ENCODE results near the gene NKX6-2.

NKX6-2 gene

GRCh38 chr10:132806561-132807003 lies 20.6 kb upstream of the NKX6-2 start:
- H3K4me3 ChIP-seq (ENCODE audit: low read depth, low read length), result no peak overlapping the region
- no peak for TF ChIP-seq CTCF (IDR thresholded peaks at IDR 0.05; ENCODE audit: borderline replicate concordance, insufficient read depth, low read depth, low read length)

DNA sequence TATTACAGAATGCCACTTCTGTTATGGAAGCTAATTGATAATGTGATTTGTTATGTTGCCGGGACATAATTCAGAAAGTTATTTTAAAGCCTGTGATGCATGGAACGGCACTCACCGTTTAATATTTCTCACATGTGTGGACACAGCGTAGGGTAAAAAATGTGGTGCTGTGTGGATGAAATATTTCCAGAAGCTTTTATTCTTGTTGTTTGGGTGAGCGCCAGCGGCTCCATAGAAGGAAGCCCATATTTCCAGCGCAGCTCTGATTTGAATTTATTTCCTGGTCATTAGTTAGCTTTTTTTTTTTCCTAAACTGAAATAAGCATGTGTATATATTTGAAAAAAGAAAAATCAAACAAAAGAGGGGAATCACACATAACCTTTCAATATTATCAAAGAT lies 20.2 kb upstream of the NKX6-2 start:
- no peak for TF ChIP-seq CTCF (IDR thresholded peaks at IDR 0.05; ENCODE audit: borderline replicate concordance, insufficient read depth, low read depth, low read length)
- no peak overlapping the region for H3K4me3 ChIP-seq (ENCODE audit: low read depth, low read length)

DNA sequence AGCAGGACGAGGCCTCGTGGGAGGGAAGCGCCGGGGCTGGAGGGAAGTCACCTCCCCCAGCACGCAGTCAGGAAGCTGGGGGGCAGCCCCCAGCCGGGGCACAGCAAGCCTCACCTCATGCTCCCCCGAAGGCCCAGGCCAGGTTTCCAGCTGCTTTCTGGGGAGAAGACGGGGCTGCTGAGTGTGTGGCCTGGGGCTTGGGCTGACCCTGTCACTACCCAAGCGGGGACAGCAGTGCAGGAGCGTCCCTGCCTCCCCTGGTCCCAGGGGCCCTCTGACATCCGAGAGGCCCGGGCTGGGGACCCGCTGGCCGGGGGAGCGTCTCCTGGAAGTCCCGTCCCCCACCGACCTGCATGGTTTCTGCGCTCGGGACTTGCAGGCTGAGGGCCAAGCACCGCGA lies 19.7 kb upstream of the NKX6-2 start:
- H3K4me3 ChIP-seq (ENCODE audit: low read depth, low read length), result no peak overlapping the region
- TF ChIP-seq CTCF (IDR thresholded peaks at IDR 0.05; ENCODE audit: borderline replicate concordance, insufficient read depth, low read depth, low read length), result no peak

- no peak overlapping the region for H3K4me3 ChIP-seq (ENCODE audit: low read depth, low read length)
- no peak for TF ChIP-seq CTCF (IDR thresholded peaks at IDR 0.05; ENCODE audit: borderline replicate concordance, insufficient read depth, low read depth, low read length)
Measured at GRCh38 chr10:132804785-132805426, 19.0 kb upstream of the NKX6-2 start.

DNA sequence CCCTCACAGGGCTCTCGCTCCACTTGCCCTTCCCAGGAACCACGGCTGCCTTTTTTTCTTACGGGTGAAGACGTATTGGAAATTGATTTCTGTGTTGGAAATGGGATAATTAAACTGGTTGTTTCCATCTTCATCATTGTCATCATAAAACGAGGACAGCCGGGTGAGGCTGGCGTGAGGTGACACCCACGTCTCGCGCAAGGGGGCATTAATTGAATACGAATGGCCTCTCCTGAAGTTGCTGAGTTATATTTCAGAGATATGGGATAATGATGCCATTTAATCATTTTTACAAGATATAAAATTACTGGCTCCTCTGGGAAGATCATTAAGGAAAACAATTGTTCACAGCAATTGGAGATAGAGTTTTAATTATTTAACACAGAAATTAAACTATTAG lies 18.3 kb upstream of the NKX6-2 start:
- H3K4me3 ChIP-seq (ENCODE audit: low read depth, low read length), result no peak overlapping the region
- TF ChIP-seq CTCF (IDR thresholded peaks at IDR 0.05; ENCODE audit: borderline replicate concordance, insufficient read depth, low read depth, low read length), result no peak

DNA sequence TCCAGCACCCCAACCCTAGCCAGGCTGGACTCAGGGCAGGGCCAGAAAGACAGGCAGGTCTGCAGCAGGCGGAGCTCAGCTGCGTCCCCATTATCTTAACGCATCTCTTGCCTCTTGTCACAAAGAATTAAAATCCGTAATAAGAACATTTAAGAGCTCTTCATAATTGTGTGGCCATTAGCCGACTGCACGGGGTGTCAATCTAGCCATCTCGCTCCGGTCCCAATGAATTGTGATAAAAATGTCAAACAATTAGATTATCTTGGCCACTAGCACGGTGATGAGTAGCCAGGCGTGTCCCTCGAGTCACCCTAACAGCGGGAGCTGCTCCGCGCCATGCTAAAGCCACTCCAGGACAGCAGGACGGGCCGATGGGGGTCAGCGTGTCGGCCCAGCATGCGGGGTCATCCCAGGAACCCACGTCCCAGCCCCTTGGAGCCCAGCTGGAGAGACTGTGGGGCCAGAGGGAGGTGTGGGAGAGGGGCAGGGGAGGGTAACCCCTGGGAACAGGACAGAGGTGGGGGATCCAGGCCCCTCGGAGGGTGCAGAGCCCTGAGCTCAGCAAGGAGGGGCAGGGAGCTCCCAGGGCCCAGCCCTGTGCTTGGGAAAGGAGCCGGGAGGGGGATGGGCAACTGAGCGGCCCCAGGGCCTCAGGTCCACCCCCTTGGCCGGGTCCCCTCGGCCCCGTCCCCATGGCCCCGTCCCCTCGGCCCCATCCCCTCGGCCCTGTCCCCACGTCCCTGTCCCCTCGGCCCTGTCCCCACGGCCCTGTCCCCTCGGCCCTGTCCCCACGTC lies 17.7 kb upstream of the NKX6-2 start:
- H3K4me3 ChIP-seq (ENCODE audit: low read depth, low read length), result no peak overlapping the region
- TF ChIP-seq CTCF (IDR thresholded peaks at IDR 0.05; ENCODE audit: borderline replicate concordance, insufficient read depth, low read depth, low read length), result no peak
